NT2/D1 (cell line): ENCODE measurements around the gene ODAD2.

Experiments used
- SUZ12 ChIP-seq: IDR thresholded peaks from 2 replicates; pipeline ENCODE4 v1.6.1; 2011; ENCODE audit not compliant: insufficient read length, insufficient read depth; ENCODE audit errors: extremely low read depth
- ZNF274 ChIP-seq: IDR thresholded peaks from 2 replicates; pipeline ENCODE4 v1.6.1; 2011; ENCODE audit warnings: mild to moderate bottlenecking, low read depth, low read length

- TF ChIP-seq SUZ12 (no peak), ZNF274 (no peak)
Observed at GRCh38 chr10:27997865-27998177, 1.1 kb downstream of the ODAD2 start.
